ENCODE results near the gene STAT6. TPM values are rescaled to one million over a fixed set of nuclear protein-coding genes. Genes with fewer than 3 reads are reported as not detected.

The STAT6 gene
- total RNA-seq, 6 donors from 2014 or later = 123 to 605 (median 251) TPM

DNA sequence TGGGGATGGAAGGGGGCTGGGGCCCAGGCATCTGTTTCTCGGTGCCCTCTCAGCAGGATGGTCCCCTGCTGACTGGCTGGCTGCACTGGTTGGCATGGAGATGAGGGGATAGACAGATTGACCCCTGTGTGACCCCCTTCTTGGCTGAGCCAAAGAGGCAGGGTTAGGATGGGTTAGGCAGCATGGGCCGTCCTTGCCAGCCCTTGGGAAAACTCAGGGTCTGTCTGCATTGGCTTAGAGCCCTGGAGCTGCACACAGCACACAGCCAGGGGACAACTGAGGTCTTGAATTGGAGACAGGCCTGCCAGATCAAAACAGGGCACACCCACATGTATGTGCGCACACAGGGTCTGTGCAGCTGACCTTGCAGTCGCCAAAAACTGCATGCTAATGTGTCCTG is 47.5 kb upstream of the STAT6 start:
- H3K36me3 ChIP-seq = peaks cover 10 to 81% (median 27%) of the 10 kb centered on the region in 4 donors
- peak in 1 of 2 donors; percentile 19 for ATAC-seq (ENCODE audit: low FRiP score in 2 of 2)

DNA sequence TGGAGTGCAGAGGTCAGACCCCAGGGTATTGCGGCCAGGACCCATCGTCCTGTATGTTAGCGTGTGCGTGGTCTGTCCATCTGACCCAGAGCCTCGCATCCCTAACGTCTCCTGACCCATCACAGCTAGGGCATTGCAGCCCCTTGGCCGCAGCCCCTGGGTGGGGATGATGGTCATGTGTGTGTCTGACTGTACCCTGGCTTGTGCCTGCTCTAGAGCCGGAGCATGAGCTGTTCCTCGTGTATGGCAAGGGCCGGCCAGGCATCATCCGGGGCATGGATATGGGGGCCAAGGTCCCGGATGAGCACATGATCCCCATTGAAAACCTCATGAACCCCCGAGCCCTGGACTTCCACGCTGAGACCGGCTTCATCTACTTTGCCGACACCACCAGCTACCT is 47.0 kb upstream of the STAT6 start:
- Histone ChIP-seq H3K4me3 (no peak overlapping the region), H3K27me3 (no peaks in the 10 kb centered on the region), H3K9me3 (no peaks in the 10 kb centered on the region), H3K27ac (peak overlapping the region in 1 of 4 donors; percentile 35), H3K36me3 (peaks cover 10 to 79% (median 26%) of the 10 kb centered on the region in 4 donors), H3K4me1 (peaks cover under 1 to 26% (median 15%) of the 10 kb centered on the region in 4 donors)
- TF ChIP-seq, protein P1, sequence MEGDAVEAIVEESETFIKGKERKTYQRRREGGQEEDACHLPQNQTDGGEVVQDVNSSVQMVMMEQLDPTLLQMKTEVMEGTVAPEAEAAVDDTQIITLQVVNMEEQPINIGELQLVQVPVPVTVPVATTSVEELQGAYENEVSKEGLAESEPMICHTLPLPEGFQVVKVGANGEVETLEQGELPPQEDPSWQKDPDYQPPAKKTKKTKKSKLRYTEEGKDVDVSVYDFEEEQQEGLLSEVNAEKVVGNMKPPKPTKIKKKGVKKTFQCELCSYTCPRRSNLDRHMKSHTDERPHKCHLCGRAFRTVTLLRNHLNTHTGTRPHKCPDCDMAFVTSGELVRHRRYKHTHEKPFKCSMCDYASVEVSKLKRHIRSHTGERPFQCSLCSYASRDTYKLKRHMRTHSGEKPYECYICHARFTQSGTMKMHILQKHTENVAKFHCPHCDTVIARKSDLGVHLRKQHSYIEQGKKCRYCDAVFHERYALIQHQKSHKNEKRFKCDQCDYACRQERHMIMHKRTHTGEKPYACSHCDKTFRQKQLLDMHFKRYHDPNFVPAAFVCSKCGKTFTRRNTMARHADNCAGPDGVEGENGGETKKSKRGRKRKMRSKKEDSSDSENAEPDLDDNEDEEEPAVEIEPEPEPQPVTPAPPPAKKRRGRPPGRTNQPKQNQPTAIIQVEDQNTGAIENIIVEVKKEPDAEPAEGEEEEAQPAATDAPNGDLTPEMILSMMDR (IDR thresholded peaks at IDR 0.05) = no peak
- TF ChIP-seq POLR2A (IDR thresholded peaks at IDR 0.05) (no peak), EP300 (IDR thresholded peaks at IDR 0.05) (no peak), POLR2AphosphoS5 (IDR thresholded peaks at IDR 0.05) (no peak)
- no peak for DNase-seq
- ATAC-seq (ENCODE audit: low FRiP score in 2 of 2) = no peak
- WGBS, 2 donors = 79 to 85% methylated on average over 5 to 16 of the region's 16 CpGs

More for the DNA sequence above, 47.5 kb upstream of the STAT6 start:
- Histone ChIP-seq H3K4me3 (no peak overlapping the region), H3K27ac (peak overlapping the region in 1 of 4 donors; percentile 35), H3K27me3 (no peaks in the 10 kb centered on the region), H3K4me1 (peaks cover 0 to 23% (median 13%) of the 10 kb centered on the region in 4 donors), H3K9me3 (no peaks in the 10 kb centered on the region)
- no peak for DNase-seq
- no peak for TF ChIP-seq POLR2AphosphoS5 (IDR thresholded peaks at IDR 0.05)
- no peak for TF ChIP-seq POLR2A (IDR thresholded peaks at IDR 0.05)
- no peak for TF ChIP-seq EP300 (IDR thresholded peaks at IDR 0.05)
- TF ChIP-seq, protein P1 (IDR thresholded peaks at IDR 0.05) = no peak
- WGBS, 2 donors = 70% methylated on average over 4 of the region's 4 CpGs; no CpG with 5 or more reads in 1 of the 2 donors

DNA sequence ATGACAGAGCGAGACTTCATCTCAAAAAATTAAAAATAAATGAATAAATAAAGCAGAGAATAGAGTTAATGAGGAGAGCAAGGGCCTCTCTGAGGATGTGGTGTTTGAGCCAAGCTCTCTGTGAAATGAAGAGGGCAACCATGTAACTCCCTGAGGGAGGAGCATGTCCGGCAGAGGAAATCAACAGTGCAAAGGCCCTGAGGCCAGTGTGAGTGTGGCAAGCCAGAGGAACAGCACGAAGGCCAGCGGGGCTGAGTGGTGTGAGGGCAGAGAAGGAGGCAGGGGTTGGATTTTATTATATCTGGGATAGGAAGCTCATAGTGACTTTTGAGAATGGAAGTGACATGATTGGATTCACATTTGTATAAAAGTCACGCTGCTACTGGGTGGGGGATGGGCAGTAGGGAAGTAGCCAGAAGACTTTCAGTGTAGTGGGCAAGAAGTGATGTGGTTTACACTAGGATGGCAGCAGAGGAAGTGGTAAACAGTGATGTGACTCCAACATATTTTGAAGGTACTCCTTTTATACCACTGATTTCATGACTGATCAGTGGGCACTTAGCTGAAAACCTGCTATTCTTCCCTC is 46.5 kb upstream of the STAT6 start:
- ATAC-seq (ENCODE audit: low FRiP score in 2 of 2) (peak in 1 of 2 donors; percentile 38), DNase-seq (no peak)
- Histone ChIP-seq H3K27ac (peak overlapping the region in 1 of 4 donors; percentile 47), H3K27me3 (no peaks in the 10 kb centered on the region), H3K36me3 (peaks cover 10 to 74% (median 25%) of the 10 kb centered on the region in 4 donors), H3K4me1 (peaks cover 4 to 31% (median 17%) of the 10 kb centered on the region in 4 donors), H3K4me3 (no peak overlapping the region), H3K9me3 (no peaks in the 10 kb centered on the region)
- WGBS, 2 donors = 68 to 80% methylated on average over 5 of the region's 5 CpGs
- TF ChIP-seq POLR2A (IDR thresholded peaks at IDR 0.05) (no peak), EP300 (IDR thresholded peaks at IDR 0.05) (no peak), POLR2AphosphoS5 (IDR thresholded peaks at IDR 0.05) (no peak)
- TF ChIP-seq, protein P1 (IDR thresholded peaks at IDR 0.05) = no peak

DNA sequence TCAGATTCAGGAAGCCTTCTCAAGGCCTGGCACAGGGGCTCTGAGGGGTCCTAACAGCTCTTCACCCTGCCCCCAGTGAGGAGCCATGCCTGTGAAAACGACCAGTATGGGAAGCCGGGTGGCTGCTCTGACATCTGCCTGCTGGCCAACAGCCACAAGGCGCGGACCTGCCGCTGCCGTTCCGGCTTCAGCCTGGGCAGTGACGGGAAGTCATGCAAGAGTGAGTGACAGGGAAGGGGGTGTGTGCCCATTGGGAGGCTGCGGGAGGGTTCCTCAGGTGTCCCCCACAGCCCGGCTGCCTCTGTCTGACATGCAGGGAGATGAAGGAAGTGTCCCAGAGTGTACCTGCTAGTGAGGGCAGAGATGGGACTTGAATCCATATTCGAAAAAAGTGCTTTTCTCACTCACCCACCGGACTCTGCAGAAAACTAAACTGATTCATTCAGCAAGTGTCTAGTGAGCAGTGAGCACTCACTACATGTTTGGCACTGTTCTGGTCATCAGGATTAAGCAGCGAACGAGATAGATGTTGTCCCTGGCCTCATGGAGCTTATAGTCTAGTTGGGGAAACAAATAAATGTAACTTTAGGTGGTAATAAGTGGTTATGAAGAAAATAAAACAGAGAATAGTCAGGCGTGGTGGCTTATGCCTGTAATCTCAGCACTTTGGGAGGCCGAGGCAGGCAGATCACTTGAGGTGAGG is 45.7 kb upstream of the STAT6 start:
- Histone ChIP-seq H3K36me3 (peaks cover 4 to 66% (median 23%) of the 10 kb centered on the region in 4 donors), H3K27me3 (no peaks in the 10 kb centered on the region), H3K4me1 (peaks cover 12 to 40% (median 26%) of the 10 kb centered on the region in 4 donors), H3K27ac (peak overlapping the region in 2 of 4 donors; percentile 14 to 47), H3K9me3 (no peaks in the 10 kb centered on the region), H3K4me3 (no peak overlapping the region)
- 66 to 74% methylated on average over 11 to 16 of the region's 16 CpGs for WGBS, 2 donors
- TF ChIP-seq POLR2A (IDR thresholded peaks at IDR 0.05) (no peak), EP300 (IDR thresholded peaks at IDR 0.05) (no peak), POLR2AphosphoS5 (IDR thresholded peaks at IDR 0.05) (no peak)
- TF ChIP-seq, protein P1 (IDR thresholded peaks at IDR 0.05) = no peak
- ATAC-seq (ENCODE audit: low FRiP score in 2 of 2) = no peak
- DNase-seq = peak; percentile 51 to 79
